Colonic mucosa (tissue), 4 donors: ENCODE data around the gene MSL3. TPM values are rescaled to one million over a fixed set of nuclear protein-coding genes. Genes with fewer than 3 reads are reported as not detected.
A peak's percentile ranks its signal among the peaks of the same experiment; 100 is the strongest.

Source experiments
- DNase-seq: peaks from one replicate; pipeline ENCODE4 v3.0.0-alpha.2; 2020
- H3K27ac ChIP-seq: fragments of 200-600 bp; one replicate; pipeline ENCODE4 v1.8.0; 2021
- H3K27me3 ChIP-seq: fragments of 200-600 bp; one replicate; pipeline ENCODE4 v1.8.0; 2021
- H3K36me3 ChIP-seq: fragments of 200-600 bp; one replicate; pipeline ENCODE4 v1.8.0; 2021
- H3K4me1 ChIP-seq: fragments of 200-600 bp; one replicate; pipeline ENCODE4 v1.8.0; 2021; ENCODE audit warnings: mild to moderate bottlenecking
- H3K4me3 ChIP-seq: fragments of 200-600 bp; one replicate; pipeline ENCODE4 v1.8.0; 2021
- H3K9ac ChIP-seq, 2 donors: one replicate each; pipeline ENCODE4 v1.7.0; 2013; ENCODE audit warnings: control low read depth in 2 of 2, low read depth in 2 of 2, low read length in 2 of 2
- H3K9me3 ChIP-seq: fragments of 200-600 bp; one replicate; pipeline ENCODE4 v1.8.0; 2021
- CTCF ChIP-seq: fragments of 200-600 bp; IDR thresholded peaks from one replicate; pipeline ENCODE4 v1.8.0; 2022; ENCODE audit warnings: antibody characterized with exemption, mild to moderate bottlenecking
- intact Hi-C: fragments of 100-400 bp; cut with DNase I; formaldehyde crosslinking; loops from one replicate; pipeline ENCODE4 v1.14.1; 2022
- total RNA-seq, 2 donors: library from RNA; stranded (reverse); fragmentation: NEBNext Ultra II Directional in 1 of 2; extraction: Animal tissue kit (Norgen Biotek cat#: 25700) in 1 of 2; gene quantifications; one replicate each; pipeline ENCODE4 v1.2.1, GENCODE V29; 2021
- donor health status: healthy.
- donor health status: DM: no; HTN: no; CAD: no.
- donor health status: DM: no; HTN: no; CAD: no.

Gene MSL3
- total RNA-seq, 2 donors from 2014 or later, result 15.3 to 16.5 TPM

- no peak overlapping the region for H3K4me3 ChIP-seq
- H3K9me3 ChIP-seq, result no peaks in the 10 kb centered on the region
- H3K36me3 ChIP-seq, result no peaks in the 10 kb centered on the region
- no peaks in the 10 kb centered on the region for H3K4me1 ChIP-seq
- no peak overlapping the region for H3K9ac ChIP-seq
- DNase-seq, result no peak
- H3K27me3 ChIP-seq, result no peaks in the 10 kb centered on the region
- H3K27ac ChIP-seq, result no peak overlapping the region
- no peak for TF ChIP-seq CTCF
- intact Hi-C loops, result loop anchor here (5.0 kb wide), 1 partner anchor 236 kb away; no protein-coding TSS in a partner anchor
These were observed 10.0 kb downstream of the MSL3 start for GRCh38 chrX:11768039-11768438.

GRCh38 chrX:11770320-11770719 lies 12.3 kb downstream of the MSL3 start:
- intact Hi-C loops, result loop anchor here (10.0 kb wide), 1 partner anchor 626 kb away; no protein-coding TSS in a partner anchor
- DNase-seq, result no peak

GRCh38 chrX:11778230-11778629 lies 20.2 kb downstream of the MSL3 start:
- intact Hi-C loops, result loop anchor here (10.0 kb wide), 1 partner anchor 633 kb away; no protein-coding TSS in a partner anchor
- no peak for TF ChIP-seq CTCF

More at GRCh38 chrX:11770320-11770719, 12.3 kb downstream of the MSL3 start:
- Histone ChIP-seq H3K27me3 (no peaks in the 10 kb centered on the region), H3K36me3 (no peaks in the 10 kb centered on the region), H3K4me3 (no peak overlapping the region), H3K9me3 (no peaks in the 10 kb centered on the region), H3K9ac (no peak overlapping the region), H3K27ac (no peak overlapping the region), H3K4me1 (no peaks in the 10 kb centered on the region)
- peak; percentile 88 for TF ChIP-seq CTCF

GRCh38 chrX:11781133-11781532 lies 23.1 kb downstream of the MSL3 start:
- Histone ChIP-seq H3K4me1 (no peaks in the 10 kb centered on the region), H3K9ac (no peak overlapping the region), H3K36me3 (no peaks in the 10 kb centered on the region), H3K4me3 (no peak overlapping the region), H3K27me3 (no peaks in the 10 kb centered on the region), H3K9me3 (no peaks in the 10 kb centered on the region), H3K27ac (no peak overlapping the region)
- TF ChIP-seq CTCF, result no peak
- no peak for DNase-seq
- intact Hi-C loops, result no loop called here

More at GRCh38 chrX:11778230-11778629, 20.2 kb downstream of the MSL3 start:
- Histone ChIP-seq H3K9me3 (no peaks in the 10 kb centered on the region), H3K36me3 (no peaks in the 10 kb centered on the region), H3K27me3 (no peaks in the 10 kb centered on the region), H3K4me3 (no peak overlapping the region), H3K4me1 (no peaks in the 10 kb centered on the region), H3K27ac (no peak overlapping the region), H3K9ac (no peak overlapping the region)
- DNase-seq, result no peak

GRCh38 chrX:11781734-11782370 lies 23.8 kb downstream of the MSL3 start:
- intact Hi-C loops, result no loop called here
- no peaks in the 10 kb centered on the region for H3K36me3 ChIP-seq
- no peak overlapping the region for H3K27ac ChIP-seq
- no peaks in the 10 kb centered on the region for H3K27me3 ChIP-seq
- no peak for DNase-seq
- no peaks in the 10 kb centered on the region for H3K9me3 ChIP-seq
- no peak overlapping the region for H3K9ac ChIP-seq
- no peaks in the 10 kb centered on the region for H3K4me1 ChIP-seq
- TF ChIP-seq CTCF, result no peak
- H3K4me3 ChIP-seq, result no peak overlapping the region
